Inferior parietal cortex (tissue), 1 donor: ENCODE results near the gene CPNE1.
"Not testable (repeated sequence)": the region's sequence is repeated elsewhere in the genome, so short reads cannot be mapped to it uniquely, and the experiment has no call there.

Experiments
- DNase-seq: peaks from one replicate; pipeline ENCODE4 v3.0.0-alpha.2; 2016; ENCODE audit errors: extremely low spot score

The CPNE1 gene

DNA sequence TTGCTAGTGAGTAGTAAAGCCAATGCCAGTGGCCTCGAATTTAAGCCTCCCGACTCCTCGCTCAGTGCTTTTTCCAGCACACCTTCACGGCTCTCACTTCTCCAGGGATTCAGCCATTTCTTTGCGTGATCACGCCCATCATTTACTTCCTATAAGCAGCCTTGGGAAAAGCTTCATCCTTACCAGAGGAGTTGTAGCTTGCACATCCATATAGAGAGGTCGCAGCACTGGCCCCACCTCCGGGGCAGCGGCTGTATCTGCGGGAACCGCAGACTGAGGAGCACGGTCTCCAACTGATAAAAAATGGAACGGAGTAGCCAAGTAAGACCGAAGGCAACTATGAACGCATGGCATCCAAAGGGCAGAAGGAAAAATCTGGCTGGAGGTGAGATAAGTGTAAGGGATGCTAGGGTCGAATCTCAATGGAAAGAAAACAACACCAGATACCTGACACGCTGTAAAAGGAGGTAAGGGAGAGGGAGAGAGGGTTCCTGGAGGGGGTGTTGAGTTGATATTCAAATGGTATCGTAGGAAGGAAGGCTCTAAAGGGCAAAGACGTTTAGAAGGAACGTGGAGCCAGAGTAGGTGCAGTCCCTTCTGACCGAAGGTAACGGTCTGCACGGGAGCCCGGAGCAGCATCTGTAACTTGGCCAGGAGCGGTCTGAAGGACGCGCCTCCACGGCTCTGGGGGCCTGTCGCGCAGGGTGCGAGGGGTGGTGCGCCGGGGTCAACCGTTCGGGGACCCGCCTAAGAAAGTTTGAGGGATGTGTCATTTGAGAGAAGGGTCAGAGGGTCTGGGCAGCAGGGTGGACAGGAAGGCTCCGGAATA, 33.8 kb upstream of the CPNE1 start:
- no peak for DNase-seq

DNA sequence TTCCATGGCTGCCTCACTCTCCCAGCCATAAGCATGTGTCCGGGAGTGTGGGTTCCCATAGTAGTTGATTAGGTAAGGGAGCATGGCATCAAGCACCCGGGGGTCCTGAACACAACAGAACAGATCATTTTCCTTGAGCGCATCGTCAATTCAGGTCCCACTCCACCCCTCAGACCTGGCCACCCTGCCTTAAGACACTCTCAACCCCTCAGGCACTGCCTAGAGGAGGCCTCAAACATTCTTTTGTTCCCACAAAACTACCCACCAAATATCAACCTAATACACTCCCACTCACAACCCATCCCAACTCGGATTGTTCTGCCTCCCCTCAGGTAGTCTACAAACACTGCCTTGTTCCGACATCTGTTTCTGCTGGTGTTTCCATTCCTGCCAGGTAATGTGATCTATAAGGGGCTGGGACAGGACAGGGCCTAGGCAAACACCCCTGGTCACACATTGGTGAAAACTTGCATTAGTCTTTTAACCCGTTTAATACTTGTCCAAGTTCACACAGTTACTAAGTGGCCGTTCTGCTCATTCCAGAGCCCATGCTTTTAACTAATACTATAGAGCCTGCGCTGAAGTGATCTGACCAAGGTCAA, 33.1 kb upstream of the CPNE1 start:
- DNase-seq: no peak

DNA sequence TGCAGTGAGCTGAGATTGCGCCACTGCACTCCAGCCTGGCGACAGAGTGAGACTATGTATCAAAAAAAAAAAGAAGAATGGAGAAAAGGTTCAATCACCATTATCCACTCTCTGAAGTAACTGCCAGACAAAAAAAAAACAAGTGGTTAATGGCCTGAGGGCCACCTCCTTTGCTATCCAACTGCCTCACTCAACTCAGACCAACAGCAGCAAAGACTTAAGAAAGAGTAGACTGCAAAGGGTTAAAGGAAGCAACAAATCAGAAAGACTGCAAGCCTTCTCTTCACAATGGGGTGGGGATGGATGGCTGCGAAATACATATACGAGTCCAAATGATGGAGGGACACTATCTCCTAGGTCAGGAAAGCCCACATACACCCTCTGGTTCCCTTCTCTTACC, 31.3 kb upstream of the CPNE1 start:
- no peak for DNase-seq

DNA sequence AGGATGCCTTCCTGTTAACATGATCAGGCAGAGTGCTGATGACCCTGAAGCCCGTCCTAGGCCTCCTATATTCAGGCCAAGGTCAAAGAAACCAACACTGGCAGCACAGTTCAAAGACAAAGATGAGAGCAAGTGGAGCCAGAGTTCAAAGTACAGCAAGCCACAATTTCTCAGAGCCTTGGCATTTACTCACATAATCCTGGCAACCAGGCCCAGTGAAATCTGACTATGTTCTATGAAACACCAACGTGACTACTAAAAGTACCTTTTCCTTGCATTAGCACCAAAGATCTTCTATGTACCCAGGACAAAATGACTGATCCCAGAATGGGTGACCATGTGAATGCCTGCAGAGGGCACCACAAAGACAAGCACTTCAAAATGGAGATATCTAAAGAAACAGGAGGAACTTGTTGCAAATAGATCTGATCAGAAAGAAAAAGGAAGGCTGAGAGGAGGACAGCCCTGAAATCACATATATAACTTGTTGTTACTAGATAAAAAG, 30.6 kb upstream of the CPNE1 start:
- no peak for DNase-seq

DNA sequence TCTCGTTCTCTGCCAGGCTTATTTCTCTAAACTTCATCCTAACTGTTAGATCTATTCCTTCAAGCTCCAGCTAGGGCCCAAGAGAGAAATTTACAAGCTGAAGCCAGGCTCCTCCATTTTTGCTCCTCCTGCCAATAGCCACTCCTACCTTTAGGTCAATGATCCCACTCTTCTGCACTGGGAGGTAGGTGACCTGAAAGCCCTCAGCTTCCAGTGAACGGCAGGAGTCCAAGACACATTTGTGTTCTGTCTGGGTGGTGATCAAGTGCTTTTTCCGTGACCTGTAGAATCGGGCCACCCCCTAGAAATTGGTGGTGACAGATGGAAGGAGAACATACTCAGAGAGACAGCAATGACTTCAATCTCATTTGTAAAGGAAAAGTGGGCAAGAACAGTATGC, 25.6 kb upstream of the CPNE1 start:
- DNase-seq: no peak

DNA sequence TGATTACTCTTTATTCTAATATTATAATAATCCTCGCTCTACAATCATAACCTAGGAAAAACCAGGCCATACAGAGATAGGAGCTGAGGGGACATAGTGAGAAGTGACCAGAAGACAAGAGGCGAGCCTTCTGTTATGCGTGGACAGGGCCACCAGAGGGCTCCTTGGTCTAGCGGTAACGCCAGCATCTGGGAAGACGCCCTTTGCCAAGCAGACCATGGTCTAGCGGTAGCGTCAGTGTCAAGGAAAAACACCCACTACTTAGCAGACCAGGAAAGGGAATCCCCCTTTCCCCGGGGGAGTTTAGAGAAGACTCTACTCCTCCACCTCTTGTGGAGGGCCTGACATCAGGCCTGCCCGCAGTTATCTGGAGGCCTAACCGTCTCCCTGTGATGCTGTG, 22.2 kb upstream of the CPNE1 start:
- DNase-seq: not testable (repeated sequence)

DNA sequence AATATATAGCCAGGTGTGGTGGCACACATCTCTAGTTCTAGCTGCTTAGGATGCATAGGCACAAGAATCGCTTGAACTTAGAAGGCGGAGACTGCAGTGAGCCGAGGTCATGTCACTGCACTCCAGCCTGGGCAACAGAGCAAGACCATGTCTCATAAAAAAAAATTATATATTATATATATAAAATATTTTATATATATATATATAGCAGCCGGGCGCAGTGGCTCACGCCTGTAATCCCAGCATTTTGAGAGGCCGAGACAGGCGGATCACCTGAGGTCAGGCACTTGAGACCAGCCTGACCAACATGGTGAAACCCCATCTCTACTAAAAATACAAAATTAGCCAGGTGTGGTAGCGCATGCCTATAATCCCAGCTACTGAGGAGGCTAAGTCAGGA, 20.7 kb upstream of the CPNE1 start:
- DNase-seq: not testable (repeated sequence)

DNA sequence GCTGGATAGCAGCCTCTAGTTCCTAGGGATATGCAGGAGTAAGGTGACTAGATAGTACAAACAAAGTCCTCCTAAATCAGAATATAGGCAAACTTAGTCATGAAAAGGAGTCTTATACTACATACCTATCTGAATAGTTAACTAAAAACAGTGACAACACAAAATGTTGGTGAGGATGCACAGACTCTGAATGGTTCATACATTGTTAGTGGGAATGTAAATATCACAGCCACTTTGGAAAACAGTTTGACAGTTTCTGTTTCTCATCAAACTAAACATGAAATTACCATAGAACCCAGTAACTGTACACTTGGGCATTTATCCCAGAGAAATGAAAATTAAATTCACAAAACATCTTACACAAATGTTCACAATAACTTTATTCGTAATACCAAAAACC, 17.3 kb upstream of the CPNE1 start:
- no peak for DNase-seq

DNA sequence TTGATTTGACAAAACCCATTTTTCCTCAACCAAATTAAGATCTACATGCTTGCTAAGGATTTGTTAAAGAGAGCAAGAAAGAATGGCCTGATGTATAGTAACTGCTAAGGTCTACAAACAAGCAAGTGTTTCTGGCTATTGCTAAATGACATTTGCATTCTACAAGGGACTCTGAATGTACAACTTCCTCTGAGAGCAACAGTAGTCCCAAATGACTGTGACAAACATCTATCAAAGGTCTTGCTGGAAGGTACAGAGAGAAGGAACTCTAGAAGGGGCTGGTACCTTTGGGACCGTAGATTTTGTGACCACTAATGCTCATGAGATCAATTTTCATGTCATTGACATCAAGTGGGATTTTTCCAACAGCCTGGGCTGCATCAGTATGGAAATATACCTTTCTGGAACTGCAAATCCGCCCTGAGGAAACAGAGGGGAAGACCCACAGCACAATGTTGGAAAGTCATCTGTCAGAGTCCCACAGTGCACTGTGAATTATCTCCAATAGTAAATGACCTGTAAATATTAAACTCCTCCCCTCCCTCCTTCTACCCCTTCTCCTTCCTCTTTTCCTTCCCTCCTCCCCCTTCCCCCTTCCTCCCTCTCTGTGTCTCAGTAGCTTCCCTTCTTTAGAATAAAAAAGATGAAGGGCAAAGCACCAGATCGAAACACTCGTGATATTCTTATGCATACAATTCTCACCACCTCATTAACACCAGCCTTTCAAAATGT, 15.9 kb upstream of the CPNE1 start:
- no peak for DNase-seq

DNA sequence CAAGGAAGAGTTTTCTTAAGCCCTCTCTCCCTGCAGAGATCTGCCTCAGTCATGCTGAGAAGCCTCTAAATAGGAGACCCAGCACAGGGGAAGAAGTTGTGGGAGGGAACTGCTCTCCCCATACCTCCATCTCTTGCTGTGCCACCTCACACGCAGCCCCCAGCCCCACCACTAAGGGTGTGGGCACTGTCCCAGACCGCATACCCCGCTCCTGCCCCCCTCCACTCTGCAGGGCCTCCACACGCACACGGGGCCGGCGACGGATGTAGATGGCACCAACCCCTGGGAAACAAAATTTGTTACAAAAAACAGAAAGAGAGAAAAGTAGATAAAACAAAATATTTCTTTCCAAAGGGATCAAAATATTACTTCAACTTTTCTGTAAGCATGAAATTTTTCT, 10.2 kb upstream of the CPNE1 start:
- DNase-seq: no peak

DNA sequence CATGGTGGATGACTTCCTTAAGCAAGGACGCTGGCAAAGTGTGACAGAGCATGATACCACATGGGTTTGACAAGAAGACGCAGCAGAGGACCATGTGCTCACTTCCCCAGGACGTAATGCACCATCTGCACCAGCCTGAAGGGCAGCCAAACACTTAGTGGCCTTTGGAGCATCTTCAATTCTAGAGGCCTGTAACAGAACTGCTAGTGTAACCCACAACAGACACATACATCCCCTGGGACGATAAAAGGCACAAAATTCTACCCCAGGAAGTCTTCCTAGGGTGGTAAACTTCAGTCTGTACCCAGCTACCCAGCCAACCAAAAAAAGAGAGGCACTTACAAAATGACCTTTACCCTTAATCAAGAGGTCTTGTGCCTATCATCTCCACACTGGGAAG, 9.2 kb upstream of the CPNE1 start:
- DNase-seq: no peak

DNA sequence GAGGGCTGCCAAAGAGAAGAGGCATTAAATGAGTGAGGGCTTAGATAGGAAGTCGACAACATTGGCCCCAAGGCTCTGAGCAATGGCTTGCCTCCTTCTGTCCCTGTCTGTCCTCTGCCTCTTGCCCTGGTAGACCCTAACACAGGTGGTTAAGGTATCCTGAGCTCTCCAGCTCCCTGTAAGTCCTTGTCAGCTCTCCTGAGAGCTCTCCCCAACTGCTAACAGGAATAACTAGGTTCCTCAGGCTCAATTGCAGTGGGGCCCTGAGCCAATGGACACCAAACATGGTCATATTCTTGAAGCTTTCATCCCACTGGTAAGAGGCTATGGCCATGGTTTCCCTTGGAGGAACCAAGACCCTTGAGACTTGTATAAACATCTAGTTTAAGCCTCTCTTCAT, 5.0 kb upstream of the CPNE1 start:
- no peak for DNase-seq

DNA sequence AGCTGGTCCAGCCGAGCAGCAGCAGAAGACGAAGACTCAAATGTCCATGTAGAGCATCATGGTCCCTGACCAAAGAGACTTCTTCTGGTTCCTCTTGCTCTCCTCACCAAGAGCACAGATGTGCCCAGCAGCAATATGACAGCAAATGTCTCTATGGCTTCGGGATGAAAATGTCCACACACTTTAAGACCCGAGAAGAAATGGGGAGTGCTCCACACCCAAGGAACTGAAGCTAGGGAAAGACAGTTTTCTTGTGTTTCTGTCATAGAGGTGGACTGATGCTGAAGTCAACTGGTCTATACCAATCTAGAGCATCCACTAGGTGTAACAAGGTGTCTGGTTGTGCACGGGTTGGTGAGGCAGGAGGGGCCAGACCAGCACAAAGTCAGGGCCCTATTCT, 4.5 kb upstream of the CPNE1 start:
- no peak for DNase-seq

DNA sequence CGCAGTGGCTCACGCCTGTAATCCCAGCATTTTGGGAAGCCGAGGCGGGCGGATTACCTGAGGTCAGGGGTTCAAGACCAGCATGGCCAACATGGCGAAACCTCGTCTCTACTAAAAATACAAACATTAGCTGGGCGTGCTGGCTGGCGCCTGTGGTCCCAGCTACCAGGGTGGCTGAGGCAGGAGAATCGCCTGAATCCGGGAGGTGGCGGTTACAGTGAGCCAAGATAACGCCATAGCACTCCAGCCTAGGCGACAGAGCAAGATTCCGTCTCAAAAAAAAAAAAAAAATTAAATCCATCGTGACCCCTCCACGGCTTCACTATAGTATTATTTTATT, 1.2 kb upstream of the CPNE1 start:
- no peak for DNase-seq

DNA sequence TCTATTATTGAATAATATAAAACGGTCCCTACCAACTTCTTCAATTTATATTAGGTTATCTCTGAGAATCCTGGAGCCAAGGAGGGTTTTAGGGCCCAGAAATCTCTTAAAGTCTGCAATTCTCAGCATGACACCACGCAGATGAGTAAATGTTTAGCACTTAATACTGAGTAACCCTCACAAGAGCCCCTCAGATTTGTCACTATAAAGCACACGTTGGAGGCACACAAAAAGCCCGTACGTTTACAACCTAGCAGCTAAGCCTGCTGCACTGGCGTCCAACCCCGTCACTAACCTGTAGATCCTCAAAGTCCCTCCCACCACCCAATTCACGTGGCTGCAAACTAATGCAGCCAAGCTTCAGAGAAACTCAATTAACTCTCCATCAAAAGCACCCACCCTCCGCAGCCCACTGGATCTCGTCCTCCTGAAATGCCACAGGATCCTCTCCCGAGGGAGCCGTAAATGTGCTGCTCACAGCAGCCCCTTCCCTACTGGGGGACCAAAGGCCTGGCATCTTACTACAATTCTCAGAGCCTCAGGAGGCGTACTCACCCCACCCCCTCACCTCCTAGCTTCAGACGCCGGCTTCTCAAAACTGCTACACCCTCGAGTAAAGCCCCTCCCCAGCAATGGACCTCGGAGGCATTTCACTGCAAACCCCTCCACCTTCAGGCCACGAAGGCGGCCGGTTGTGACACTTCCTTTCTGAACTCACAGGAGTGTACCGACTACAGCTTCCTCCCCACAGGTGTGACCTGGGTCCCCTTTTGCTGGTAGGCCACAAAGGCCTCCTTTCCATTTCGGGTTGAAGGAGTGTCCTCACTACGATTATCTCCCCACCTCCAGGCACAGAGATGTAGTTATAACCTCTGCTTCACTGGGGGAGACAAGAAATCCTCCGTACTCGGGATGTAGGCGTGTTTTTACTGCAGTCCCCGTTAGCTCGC, 909 bp downstream of the CPNE1 start:
- DNase-seq: no peak

DNA sequence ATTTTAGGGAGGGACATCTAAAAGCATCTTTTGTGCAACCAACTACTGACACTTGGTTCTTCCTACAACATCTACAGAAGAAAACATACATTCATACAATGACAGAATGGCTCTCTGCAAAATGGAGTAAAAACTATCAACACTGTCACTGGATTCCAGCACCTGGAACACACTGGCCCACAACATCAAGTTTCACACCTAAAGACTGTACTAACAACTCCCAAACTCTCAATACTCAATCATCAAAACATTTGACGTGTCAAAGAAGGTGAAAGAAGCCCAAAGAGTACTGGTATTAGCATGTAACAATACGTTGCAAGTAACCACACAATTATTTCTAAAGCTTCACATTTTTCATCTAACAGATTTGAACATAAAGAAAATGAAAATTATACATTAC, 2.1 kb downstream of the CPNE1 start:
- DNase-seq: no peak

DNA sequence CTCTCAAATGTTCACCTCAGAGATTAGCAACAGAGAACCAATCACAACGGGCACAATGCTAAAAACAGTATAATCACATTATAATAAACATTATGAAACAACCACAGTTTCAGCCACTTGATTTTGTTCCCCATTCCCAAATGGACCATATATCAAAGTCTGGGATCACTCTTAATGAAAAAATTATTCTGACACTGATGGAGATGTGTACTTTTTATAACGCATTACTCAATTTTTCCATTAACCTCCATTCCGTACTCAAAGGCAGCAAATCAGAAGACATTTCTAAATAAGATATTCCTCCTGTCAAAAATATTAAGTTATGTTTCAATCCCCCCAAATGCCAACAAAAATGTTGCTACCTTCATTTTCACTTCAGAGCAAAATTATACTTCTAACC, 2.8 kb downstream of the CPNE1 start:
- no peak for DNase-seq

DNA sequence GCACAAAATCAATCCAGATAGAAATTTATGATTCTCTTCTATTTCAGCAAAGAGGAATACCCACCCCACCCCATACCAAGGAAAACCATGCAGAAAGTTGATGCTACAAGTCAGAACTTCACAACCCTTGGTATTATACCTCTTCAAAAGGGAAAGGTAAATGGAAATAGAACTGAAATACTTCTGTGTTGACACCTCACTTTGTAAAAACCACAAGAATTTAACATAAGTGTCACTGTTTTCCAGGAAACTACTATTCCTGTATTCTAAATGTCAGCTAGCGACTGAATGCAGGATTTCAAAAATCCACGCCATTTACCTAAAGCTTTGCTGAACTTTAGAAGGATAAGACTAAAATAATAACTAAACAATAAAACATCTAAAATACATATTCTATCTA, 3.6 kb downstream of the CPNE1 start:
- DNase-seq: no peak

DNA sequence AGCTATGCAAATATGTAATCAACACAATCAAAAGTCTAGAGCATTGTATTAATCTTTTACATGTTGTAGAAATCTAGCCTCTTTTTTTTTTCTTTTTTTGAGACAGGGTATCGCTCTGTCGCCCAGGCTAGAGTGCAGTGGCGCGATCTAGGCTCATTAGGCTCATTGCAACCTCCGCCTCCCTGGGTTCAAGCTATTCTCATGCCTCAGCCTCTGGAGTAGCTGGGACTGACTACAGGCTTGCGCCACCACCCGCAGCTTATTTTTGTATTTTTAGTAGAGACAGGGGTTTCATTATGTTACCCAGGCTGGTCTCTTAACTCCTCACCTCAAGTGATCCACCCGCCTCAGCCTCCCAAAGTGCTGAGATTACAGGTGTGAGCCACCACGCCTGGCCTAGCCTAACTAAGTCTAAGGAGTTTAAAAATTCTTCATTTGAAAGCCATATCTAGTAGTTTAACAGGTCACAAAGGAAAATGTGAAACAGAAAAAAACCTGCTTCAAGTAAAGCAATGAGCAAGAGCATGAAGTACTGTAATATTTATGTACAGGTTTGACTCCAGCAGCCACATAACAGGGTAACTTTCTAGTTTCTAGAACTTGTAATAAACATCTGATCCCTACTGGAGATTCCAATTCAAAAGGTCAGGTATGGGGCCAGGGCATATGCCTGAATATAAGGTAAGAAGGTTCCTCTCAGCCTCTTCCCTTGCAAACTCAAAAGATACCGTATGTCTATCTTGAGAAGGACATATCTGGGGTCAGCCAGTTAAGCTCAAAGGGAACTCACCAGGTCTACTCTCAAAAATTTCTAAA, 4.4 kb downstream of the CPNE1 start:
- no peak for DNase-seq

DNA sequence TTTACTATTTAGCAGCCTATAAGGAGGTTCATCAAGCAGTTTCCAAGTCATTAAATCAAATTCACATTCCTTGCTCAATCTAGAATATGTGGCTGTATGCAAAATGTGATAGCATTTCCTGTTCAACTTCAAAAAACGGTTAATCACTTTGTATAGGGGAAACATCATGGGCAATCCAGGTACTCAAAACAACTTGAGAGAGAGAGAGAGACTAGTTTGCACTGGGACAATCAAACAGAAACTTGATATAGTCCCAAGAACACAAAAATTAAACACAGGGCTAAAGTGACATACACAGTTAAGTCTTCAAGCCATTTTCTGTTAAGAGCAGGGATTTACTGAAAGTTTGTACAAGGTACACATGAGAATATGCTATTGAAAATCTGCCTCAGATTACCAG, 7.4 kb downstream of the CPNE1 start:
- no peak for DNase-seq

DNA sequence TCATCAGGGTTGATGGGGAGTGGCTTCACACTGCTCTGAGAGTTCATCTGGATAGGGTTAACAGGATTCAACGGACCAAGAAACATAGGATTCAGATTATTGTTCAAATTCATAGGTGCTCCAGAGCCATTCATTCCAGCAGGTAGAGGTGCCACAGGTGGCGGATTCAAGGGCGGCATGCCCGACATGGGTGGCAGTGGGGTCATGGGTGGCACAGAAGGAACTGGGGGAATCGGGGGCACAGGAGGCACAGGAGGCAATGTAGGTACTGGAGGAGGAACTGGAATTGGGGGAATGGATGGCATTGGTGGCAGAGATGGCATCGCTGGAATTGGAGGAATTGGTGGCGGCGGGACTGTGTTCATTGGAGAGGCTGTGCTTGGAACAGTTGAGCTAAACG, 10.3 kb downstream of the CPNE1 start:
- no peak for DNase-seq
